HL-60 (cell line): ENCODE data around the gene SH3RF3.

Experiments
- CTCF ChIP-seq: IDR thresholded peaks from one replicate; pipeline ENCODE4 v1.5.1; 2011; ENCODE audit warnings: low read length, control low read depth, inconsistent platforms; ENCODE audit not compliant: insufficient read depth
- GABPA ChIP-seq: IDR thresholded peaks from 2 replicates; pipeline ENCODE4 v1.6.1; 2012; ENCODE audit warnings: low read depth
- POLR2AphosphoS5 ChIP-seq: IDR thresholded peaks from 2 replicates; pipeline ENCODE4 v1.6.1; 2012; ENCODE audit warnings: low read depth
- REST ChIP-seq: IDR thresholded peaks from 2 replicates; pipeline ENCODE4 v1.6.1; 2012; ENCODE audit warnings: low read depth; ENCODE audit not compliant: insufficient replicate concordance
- SPI1 ChIP-seq: IDR thresholded peaks from 2 replicates; pipeline ENCODE4 v1.6.1; 2012; ENCODE audit warnings: low read depth, mild to moderate bottlenecking, borderline replicate concordance

GRCh38 chr2:109411640-109412325, 282.8 kb downstream of the SH3RF3 start:
- no peak for TF ChIP-seq CTCF
- no peak for TF ChIP-seq POLR2AphosphoS5
- no peak for TF ChIP-seq GABPA
- no peak for TF ChIP-seq SPI1
- no peak for TF ChIP-seq REST
